Stimulated activated CD4-positive, alpha-beta T cell treated with anti-CD3 and anti-CD28 coated beads, Interleukin-12 subunit alpha, Interleukin-12 subunit beta, amount 100 ng/mL, for 24 hours (primary cell): ENCODE data around the gene AK4.
"Not testable (repeated sequence)": the region's sequence is repeated elsewhere in the genome, so short reads cannot be mapped to it uniquely, and the experiment has no call there.

Experiments used
- DNase-seq, 2 experiments: peaks; one replicate each; pipeline ENCODE4 v3.0.0-alpha.2; 2020; ENCODE audit warnings: low read depth in 2 of 2

The AK4 gene

DNA sequence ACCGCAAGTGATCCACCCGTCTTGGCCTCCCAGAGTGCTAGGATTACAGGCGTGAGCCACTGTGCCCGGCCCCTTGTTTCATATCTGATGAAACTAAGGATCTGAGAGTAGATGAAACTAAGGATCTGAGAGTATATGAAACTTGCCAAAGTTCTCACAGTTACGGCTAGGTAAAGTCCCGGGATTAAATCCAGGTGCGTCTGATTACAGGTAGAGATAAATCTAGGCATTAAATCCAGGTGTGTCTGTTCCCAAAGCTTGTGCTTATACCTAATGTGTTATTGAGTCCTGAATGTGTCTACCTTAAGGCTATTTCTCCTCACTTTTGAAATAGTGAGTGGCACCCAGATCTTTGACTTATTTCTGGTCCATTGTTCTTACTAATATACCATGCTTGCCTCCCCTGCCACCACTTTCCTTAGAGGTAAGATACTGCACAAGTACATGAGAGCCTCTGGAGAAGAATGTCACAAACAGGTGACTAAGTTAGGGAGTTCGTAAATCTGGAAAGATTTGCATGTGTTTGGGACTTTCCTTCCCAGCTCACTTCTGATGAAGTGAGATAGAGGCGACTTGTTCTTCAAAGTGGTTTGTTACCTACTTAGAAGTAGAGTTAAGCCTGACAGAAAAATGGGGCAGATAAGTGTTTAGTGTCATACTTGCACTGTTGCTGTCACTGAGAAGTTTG, 66.5 kb downstream of the AK4 start:
- DNase-seq, result no peak

DNA sequence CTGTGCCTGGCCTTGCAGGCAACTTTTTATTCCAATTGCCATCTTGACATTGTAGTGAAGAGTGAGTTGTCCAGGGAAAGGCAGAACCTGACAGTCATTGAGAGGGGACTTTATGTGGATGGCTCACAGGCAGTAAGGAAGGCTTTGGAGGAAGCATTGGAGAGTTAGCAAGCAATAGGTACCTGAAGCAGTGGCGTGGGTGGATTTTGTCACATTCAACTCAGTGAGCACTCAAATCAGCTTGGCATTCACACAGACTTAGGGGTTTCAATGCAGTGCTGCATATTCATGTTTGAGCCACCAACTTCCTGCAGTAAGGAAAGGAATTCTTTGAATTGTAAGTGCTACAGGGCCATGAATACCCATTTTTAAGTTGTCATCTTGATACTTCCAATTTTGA, 69.0 kb downstream of the AK4 start:
- DNase-seq, result no peak

DNA sequence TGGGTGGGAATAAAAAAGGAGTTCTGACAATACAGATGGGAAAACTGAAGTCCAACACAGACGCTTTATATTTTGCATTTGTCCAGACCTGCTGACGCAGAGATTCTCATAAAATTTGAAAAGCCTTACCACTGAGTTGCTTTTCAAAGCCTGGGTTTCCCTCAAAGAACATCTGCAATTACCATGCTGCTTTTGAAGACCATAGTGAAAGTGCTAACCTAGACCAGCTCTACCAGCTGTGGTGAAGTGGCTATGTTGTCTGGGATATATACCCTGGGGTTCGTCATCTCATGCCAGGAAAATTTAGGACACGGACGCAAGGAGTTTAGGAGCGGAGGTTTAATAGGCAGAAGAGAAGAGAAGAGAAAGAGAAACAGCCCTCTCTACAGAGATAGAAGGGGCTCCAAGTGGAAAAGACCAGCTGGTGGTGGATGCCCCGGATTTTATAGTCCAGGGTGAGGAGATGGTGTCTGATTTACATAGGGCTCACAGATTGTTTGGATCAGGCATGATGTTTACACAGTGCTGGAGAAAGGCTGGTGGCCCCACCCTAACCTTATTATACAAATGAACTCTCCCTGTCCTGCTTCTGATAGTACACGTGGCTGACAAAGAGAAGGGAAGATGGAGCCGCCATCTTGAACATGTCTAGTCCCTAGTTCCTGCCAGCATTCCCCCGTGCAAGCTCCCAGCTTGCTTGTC, 73.8 kb downstream of the AK4 start:
- DNase-seq, result no peak

DNA sequence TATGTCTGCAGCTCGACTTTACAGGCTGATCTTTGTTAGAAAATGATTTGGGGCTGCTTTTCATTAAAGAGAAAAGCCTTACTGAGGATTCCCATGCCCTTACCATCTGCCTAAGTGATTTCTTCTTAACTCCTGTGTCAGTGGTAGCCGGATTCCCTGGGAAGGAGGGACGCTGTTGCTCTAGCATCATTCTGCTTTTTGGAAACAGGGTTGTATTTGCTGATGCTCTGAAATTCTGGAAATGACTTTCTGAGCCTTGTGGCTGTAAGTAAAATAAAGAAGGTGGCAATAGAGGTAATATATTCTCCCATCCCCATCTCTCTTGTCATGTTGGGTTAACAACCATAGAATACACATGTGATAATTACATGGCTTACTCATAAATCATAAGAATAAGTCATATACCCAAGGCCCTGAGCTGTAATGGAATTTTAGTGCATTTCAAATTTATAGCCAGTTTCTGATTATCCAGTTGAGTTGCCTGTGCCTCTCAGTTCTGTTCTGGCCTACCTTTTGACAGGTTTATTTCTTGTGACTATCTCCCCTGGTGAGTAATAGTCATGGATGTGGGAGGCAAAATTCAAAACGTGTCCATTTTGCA, 74.4 kb downstream of the AK4 start:
- no peak for DNase-seq

DNA sequence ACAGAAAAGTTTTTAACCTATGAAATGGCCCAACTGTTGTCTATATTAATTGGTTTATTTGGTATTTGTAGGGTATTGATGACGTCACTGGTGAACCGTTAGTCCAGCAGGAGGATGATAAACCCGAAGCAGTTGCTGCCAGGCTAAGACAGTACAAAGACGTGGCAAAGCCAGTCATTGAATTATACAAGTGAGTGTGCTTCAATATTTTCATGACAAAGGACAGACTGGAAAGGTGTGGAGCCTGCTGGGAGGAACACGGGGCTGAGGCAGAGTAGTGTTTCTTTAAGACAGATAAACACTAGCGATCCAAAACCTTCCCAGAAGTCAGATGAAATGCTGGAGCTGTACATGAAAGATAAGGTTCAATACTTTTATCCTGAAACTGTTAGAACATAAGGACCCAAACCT, 76.7 kb downstream of the AK4 start:
- no peak for DNase-seq

DNA sequence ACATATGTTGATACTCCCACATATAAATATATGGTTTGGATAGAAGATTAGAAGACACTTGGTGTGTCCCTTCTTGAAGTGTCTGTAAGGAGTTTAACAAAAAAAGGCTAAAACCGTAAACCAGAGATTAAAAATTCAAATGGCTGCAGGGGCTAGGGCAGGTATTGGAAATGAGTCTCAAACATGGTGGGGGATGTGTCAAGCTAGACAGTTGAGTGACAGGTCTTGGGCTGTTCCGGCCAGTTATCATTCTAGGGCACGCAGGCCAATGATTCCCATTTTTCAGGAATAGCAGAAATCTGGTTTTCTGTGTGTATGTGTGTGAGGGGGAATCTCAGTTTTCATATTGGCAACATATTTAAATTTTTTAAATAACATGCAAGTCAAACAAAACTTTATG, 77.2 kb downstream of the AK4 start:
- no peak for DNase-seq

DNA sequence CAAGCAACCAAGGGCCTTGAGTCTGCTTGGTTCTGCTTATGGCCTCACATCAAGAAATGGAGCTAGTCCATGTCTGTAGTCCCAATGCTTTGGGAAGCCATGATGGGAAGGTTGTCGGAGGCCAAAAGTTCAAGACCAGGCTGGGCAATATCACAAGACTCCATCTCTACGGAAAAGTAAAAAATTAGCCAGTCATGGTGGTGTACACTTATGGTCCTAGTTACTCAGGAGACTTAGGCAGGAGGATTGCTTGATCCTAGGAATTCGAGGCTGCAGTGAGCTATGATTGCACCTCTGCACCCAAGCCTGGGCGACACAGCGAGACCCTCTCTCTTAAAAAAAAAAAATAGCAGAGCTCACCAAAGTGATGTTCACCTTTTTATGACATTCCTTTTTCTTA, 81.2 kb downstream of the AK4 start:
- DNase-seq, result no peak

DNA sequence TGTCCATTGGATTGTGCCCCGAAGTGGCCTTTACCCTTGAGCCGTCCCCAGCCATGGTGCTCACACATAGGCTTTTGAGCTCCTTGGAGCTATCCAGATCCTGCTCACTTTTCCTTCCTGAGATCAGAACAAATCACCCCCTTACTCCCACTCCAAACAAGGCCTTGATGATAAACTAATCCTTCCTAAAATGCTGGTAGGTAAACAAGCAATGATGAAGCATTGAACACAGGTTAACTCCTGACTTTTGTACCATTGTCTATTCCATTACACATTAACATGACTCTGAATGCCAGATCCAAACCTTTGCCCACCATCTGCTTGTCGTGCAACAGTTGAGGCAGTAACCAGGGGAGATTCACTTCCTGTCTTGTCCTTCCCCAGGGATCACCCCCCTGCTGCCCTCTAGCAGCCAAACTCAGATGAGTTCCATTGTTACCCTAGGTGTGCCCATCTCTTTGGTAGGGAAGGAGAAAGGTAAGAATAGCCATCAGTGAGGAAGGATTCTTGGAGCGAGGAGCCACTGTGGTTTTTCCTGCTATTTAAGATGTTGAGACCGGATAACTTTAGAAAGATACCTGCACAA, 81.8 kb downstream of the AK4 start:
- DNase-seq, result no peak

DNA sequence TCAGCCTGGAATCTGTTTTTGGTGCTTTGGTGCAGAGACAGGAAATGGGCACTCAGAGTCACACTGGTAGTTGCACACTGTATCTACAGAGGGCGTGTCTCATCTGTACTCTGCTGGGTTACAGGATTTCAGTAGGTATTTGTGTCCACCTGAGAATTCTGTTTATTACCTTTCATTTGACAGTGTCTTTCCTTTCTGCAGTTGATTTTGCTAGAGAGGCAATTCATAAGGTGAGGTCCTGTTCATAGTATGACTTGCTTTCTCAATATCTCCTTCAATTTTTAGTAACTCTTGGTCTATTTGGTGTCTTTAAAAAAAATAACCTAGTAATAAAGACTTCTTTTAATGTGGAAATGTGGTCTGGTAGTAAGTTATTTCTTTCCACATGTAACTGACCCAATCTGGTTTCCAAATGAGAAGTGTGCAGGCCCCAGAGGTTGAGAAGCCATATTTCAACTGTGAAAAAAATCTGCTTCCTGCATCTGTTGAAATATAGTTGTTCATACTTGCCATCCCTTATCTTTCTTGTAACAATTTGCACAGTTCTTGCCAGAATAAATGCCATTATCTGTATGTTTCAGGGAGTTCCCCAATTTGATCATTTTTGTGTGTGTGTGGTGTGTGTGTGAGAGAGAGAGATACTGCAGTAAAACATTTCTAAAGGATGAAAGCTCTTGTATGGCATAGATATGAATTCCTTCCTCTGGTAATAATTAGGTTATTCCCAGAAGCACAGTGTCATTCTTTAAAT, 82.9 kb downstream of the AK4 start:
- no peak for DNase-seq

DNA sequence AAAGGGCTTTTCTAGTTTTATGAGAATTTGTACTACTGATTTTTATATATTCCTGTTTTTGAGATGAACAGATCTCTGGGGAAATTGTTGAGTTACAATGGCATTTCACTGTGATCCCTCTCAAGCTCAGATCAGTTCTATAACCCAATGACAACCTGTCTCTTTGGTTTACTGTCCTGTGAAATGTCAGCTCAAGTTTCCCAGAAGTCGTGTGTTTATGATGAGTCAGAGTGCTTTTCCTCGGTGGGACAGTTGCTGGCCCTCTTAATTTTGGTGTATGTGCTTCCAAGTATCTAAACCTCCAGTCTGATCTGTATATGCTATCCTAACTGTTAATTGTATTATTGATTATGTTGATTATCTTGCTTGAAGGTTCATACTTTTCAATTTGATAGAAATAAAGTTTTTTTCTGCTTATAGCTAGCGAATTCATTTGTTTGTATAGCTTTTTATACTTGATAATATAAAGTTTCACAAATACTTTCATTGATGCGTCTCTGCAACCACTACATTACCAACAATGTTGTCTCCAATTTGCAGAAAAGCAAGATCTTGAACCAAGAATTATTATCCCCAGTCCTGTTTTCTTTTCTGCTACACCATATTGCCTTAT, 83.8 kb downstream of the AK4 start:
- DNase-seq, result no peak

DNA sequence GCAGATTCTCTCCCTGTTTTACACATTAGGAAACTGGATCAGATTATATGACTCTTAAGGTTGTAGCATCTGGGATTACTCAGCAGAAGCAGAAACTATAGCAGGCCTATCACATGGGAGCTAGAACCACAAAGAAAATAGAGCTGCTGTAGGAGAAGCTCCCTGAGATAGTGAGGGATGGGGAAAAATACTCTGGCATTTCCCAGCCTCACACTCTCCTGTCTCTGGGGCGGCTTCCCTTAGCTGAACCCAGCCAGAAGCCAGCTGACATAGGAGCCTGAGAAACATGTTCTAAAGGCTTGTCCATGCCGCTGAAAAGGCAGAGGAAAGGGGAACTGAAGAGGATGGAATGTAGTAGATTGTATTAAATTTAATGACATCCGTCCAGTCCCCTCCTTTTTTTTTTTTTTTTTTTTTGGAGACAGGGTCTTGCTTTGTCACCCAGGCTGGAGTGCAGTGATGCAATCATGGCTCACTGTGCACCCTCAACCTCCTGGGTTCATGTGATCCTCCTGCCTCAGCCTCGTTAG, 84.5 kb downstream of the AK4 start:
- no peak for DNase-seq

DNA sequence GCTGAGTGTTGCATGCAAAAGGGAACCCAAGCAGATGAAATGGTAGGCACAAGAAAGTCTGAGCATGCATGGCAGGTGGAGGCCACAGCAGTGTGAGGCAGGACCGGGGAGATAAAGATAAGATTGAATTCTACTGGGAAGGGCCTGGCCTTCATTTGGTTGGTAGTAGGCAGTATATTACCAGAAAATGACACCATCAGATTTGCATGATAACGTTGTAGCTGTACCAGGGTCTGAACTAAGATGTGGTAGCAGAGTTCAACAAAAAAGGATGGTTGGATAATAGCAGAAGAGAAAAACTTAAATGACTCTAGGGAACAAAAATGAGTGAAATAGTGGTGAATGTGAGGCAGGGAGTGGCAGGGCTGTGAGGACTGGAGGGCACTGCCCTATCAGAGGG, 85.8 kb downstream of the AK4 start:
- no peak for DNase-seq

DNA sequence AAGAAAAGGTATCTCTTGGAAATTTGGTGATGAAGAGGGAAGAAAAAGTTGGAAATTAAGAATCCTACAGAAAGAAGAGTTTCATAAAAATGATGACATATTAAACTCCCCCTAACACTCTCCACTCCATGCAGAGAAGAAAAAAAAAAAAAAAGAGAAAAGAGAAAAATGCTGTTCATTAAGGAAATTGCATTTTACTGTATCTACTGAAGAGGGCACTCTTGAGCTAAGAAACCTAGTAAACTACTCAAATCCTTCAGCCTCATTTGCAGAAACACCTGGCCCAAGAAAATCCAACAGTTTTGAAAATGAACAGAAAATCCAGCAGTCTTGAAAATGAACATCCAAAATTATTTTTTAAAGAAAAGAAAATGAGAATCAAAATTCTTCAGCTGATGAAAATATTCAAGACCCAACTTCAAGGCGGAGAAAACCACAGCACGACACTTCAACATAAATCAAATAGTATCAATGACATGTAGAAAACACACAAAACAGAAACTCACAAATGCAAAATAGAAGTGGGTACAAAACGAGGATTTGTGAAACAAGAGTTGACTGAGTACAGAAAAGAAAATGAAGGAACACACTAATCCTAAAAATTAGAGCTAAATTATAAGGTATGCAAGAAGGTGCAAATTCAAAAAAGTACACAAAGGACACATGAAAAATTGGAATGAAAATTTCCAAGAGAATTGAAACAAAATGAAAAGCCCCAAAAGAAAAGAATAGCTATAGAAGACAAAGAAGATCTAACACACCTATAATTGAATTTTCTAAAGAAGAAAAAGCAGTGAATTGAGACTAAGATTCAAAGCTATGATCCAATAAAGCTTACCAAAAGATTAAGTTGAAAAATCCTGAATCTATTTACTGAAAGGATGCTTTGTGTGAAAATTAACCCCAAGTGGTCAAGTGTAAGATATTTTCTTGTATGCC, 88.1 kb downstream of the AK4 start:
- DNase-seq, result no peak

DNA sequence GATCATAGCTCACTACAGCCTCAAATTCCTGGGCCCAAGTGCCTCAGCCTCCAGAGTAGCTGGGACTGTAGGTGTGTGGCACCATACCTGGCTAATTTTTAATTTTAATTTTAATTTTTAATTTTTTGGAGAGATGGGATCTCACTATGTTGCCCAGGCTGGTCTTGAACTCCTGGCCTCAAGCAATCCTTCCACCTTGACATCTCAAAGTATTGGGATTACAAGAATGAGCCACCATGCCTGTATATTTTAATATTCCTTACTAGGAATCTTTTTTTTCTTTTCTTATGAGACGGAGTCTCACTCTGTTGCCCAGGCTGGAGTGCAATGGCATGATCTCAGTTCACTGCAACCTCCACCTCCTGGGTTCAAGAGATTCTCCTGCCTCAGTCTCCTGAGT, 89.1 kb downstream of the AK4 start:
- DNase-seq, result not testable (repeated sequence)

DNA sequence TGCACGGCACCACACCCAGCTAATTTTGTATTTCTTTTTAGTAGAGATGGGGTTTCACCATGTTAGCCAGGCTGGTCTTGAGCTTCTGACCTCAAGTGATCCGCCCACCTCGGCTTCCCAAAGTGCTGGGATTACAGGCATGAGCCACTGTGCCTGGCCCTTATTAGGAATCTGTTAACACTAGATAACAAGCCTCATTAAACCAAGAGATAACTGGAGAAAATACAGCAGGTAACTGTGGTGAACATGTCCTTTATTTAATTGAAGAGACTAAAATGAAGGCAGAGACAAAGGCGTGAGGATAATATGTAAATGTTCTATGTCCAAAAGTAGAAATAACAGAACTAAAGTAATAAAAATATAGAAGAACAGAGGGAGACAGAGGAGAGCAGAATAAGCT, 89.5 kb downstream of the AK4 start:
- no peak for DNase-seq

DNA sequence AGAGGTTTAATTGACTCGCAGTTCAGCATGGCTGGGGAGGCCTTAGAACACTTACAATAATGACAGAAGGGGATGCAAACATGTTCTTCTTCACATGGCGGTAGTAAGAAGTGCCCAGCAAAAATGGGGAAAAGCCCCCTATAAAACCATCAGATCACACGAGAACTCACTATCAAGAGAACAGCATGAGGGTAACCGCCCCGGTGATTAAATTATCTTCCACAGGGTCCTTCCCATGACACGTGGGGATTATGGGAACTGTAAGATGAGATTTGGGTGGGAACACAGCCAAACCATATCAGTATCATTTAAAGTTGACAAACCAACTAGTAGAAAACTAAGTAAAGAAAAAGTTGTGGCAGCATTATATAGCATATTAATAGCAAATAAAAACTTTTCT, 90.0 kb downstream of the AK4 start:
- no peak for DNase-seq

DNA sequence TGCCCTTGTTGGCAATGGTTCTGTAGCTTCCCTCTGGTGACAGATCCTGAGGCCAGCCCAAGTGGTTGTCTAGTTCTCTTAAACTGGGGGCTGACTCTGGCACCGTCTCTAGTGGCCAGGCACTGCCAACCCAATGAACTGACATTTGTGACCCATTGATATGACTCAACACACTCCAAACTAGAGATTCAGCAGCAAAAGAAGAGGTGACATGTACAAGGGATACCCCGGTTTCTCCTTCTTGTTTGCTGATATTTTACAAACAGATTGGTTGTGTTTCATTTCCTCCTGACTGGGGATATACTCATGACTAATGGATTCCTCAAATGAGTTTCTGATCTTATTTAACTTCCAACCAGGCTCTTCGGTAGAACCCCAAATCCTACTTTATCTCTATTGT, 95.5 kb downstream of the AK4 start:
- no peak for DNase-seq

DNA sequence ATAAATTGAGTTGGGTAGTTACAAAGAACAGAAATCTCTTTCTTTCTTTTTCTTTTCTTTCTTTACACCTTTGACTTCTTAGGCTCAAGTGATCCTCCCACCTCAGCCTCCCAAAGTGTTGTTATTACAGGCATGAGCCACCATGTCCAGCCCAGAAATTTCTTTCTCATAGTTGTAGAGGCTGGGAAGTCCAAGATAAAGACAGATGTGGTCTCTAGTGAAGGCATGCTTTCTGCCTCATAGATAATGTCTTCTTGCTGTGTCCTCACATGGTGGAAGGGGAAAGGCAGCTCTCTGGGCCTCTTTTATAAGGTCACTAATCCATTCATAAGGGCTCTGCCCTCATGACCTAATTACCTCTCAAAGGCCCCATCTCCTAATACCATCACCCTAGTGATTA, 97.3 kb downstream of the AK4 start:
- DNase-seq, result no peak

DNA sequence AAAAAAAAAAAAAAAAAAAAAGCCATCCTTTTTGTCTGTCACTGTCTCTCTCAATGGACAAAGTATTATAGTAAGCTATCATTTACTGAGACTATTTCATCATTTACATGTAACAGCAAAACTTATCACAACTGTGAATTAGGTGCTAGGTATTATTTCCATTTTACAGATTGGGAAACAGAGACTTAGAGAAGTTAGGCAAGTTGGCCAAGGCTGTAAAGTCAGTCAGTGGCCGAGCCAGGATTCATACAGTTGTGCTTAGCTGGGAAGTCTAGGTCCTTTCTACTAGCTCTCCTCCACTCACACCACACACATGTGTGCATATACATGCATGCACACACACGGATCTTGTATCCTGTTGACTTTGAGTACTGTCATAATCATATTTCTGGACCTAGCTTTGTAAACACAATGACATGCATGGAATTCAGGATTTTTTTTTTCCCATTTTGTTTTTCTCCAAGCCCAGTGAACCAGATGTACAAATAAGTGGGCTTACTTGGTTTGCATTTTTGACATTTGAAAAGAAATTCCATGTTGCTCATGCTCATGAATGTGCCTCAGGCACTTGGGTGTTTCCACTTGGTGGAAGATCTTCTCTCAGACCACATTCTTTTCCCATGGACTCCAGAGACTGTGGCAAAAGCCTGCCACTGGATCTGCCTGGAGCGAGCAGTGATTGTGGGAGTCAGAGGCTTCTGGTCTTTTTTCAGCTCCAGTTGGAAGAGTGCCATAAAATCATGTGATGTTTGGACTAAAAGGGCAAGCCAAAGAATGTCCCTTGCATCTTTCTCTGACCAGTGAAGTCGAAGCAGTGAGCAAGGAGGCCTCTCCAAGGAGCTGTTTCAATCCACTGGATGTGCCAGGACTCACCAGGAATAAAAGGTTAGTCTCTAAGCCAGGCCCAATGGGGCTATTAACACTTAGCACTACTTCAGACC, 99.7 kb downstream of the AK4 start:
- no peak for DNase-seq
